GM23338 (cell line): ENCODE data around the gene JAZF1. TPM values are rescaled to one million over a fixed set of nuclear protein-coding genes. Genes with fewer than 3 reads are reported as not detected.

Source experiments
- ATAC-seq: fragments of 200-7000 bp; cut with Tn5 transposase; 3 replicates; pipeline ENCODE4 v1.9.1; 2020
- DNase-seq: peaks from one replicate; pipeline ENCODE4 v3.0.0-alpha.2; 2015; ENCODE audit warnings: low spot score
- H2AFZ ChIP-seq: fragments of 200-600 bp; sonication (generic); 2 replicates; pipeline ENCODE4 v1.8.0; 2016; ENCODE audit warnings: antibody characterized with exemption, mild to moderate bottlenecking, moderate library complexity
- H3F3A ChIP-seq: fragments of 200-600 bp; sonication (generic); replicated peaks from 2 replicates; pipeline ENCODE4 v1.8.0; 2017; ENCODE audit warnings: antibody characterized with exemption, mixed run types, low read depth
- H3K27ac ChIP-seq: fragments of 200-600 bp; sonication (generic); 2 replicates; pipeline ENCODE4 v1.6.1; 2016; ENCODE audit warnings: low read depth
- H3K27me3 ChIP-seq: fragments of 200-600 bp; sonication (generic); 2 replicates; pipeline ENCODE4 v1.8.0; 2016; ENCODE audit warnings: mild to moderate bottlenecking, mixed run types, moderate library complexity; ENCODE audit not compliant: insufficient read depth
- H3K36me3 ChIP-seq: fragments of 200-600 bp; sonication (generic); 2 replicates; pipeline ENCODE4 v1.8.0; 2016; ENCODE audit warnings: mild to moderate bottlenecking; ENCODE audit not compliant: insufficient read depth
- H3K4me1 ChIP-seq: fragments of 200-600 bp; sonication (generic); 2 replicates; pipeline ENCODE4 v1.8.0; 2016; ENCODE audit warnings: mild to moderate bottlenecking, moderate library complexity; ENCODE audit not compliant: insufficient read depth
- H3K4me2 ChIP-seq: fragments of 200-600 bp; sonication (generic); 2 replicates; pipeline ENCODE4 v1.7.1; 2017; ENCODE audit warnings: mixed run types
- H3K4me3 ChIP-seq: fragments of 200-600 bp; sonication (generic); 2 replicates; pipeline ENCODE4 v1.6.1; 2016; ENCODE audit warnings: mixed run types
- H3K79me2 ChIP-seq: fragments of 200-600 bp; sonication (generic); replicated peaks from 2 replicates; pipeline ENCODE4 v1.8.0; 2017; ENCODE audit warnings: mild to moderate bottlenecking; ENCODE audit not compliant: insufficient read depth
- H3K9me2 ChIP-seq: fragments of 200-600 bp; sonication (generic); 2 replicates; pipeline ENCODE4 v1.8.0; 2017; ENCODE audit not compliant: insufficient read depth
- H4K20me1 ChIP-seq: fragments of 200-600 bp; sonication (generic); replicated peaks from 2 replicates; pipeline ENCODE4 v1.8.0; 2017; ENCODE audit warnings: mild to moderate bottlenecking; ENCODE audit not compliant: insufficient read depth
- H3K27ac Mint-ChIP-seq: 2 replicates; pipeline ENCODE4 v1.8.0; 2020; ENCODE audit warnings: inconsistent platforms, mild to moderate bottlenecking, moderate library complexity, mixed read lengths
- H3K27me3 Mint-ChIP-seq: 3 replicates; pipeline ENCODE4 v1.8.0; 2022; ENCODE audit warnings: low read depth, mild to moderate bottlenecking, moderate library complexity, mixed read lengths, inconsistent platforms; ENCODE audit not compliant: insufficient read depth, poor library complexity
- H3K36me3 Mint-ChIP-seq: 3 replicates; pipeline ENCODE4 v1.8.0; 2021; ENCODE audit warnings: low read depth, mild to moderate bottlenecking, inconsistent platforms, moderate library complexity, mixed read lengths
- H3K4me1 Mint-ChIP-seq: 3 replicates; pipeline ENCODE4 v1.8.0; 2020; ENCODE audit warnings: mild to moderate bottlenecking, inconsistent platforms, mixed read lengths
- H3K4me3 Mint-ChIP-seq: 3 replicates; pipeline ENCODE4 v1.8.0; 2021; ENCODE audit warnings: moderate library complexity, mild to moderate bottlenecking, inconsistent platforms, mixed read lengths
- H3K9me3 Mint-ChIP-seq: 3 replicates; pipeline ENCODE4 v1.8.0; 2020; ENCODE audit warnings: moderate library complexity, mild to moderate bottlenecking, inconsistent platforms, mixed read lengths
- CREB1 ChIP-seq: fragments of 250-450 bp; sonication (Bioruptor Pico); IDR thresholded peaks from 2 replicates; pipeline ENCODE4 v1.5.0; 2020; ENCODE audit warnings: low read depth, mild to moderate bottlenecking, moderate library complexity
- CTCF ChIP-seq, 2 experiments: fragments of 200-600 bp in 1 of 2; sonication (generic) in 1 of 2; conservative IDR thresholded peaks; 2 replicates each; pipeline versions ENCODE4 v1.5.1 to v1.6.1; 2016 to 2017; ENCODE audit warnings: antibody characterized with exemption in 2 of 2, low read depth in 2 of 2, mild to moderate bottlenecking in 2 of 2, moderate library complexity in 1 of 2
- EZH2phosphoT487 ChIP-seq: fragments of 200-600 bp; sonication (generic); IDR thresholded peaks from one replicate; pipeline ENCODE4 v1.8.1; 2018; ENCODE audit warnings: antibody characterized with exemption; ENCODE audit not compliant: unreplicated experiment
- JUNB ChIP-seq: IDR thresholded peaks from one replicate; pipeline ENCODE4 v1.6.1; 2016; ENCODE audit warnings: antibody characterized with exemption; ENCODE audit not compliant: unreplicated experiment
- NANOG ChIP-seq: IDR thresholded peaks from 2 replicates; pipeline ENCODE4 v1.6.1; 2016; ENCODE audit warnings: antibody characterized with exemption, borderline replicate concordance
- REST ChIP-seq: IDR thresholded peaks from one replicate; pipeline ENCODE4 v1.6.1; 2018; ENCODE audit warnings: antibody characterized with exemption; ENCODE audit not compliant: unreplicated experiment
- ZNF331 ChIP-seq: fragments of 250-450 bp; sonication (Bioruptor Pico); IDR thresholded peaks from 2 replicates; pipeline ENCODE4 v1.5.0; 2020; ENCODE audit warnings: low read depth, mild to moderate bottlenecking, moderate library complexity
- polyA plus RNA-seq: library from polyadenylated mRNA; unstranded; fragments of >200 nt; fragmentation: Nextera tagmentation; extraction: Ambion mirVana; gene quantifications from 2 replicates; pipeline ENCODE4 v1.2.1, GENCODE V29; 2016
- total RNA-seq: library from RNA; depleted of rRNA; stranded (reverse); fragments of >200 nt; shearing (Covaris generic); gene quantifications from 2 replicates; pipeline ENCODE4 v1.2.3, GENCODE V29; 2014

The JAZF1 gene
- total and polyA plus RNA-seq, 2 experiments from 2014 or later: 12.2 to 22.2 TPM

- no peak for DNase-seq
- Histone ChIP-seq H3K79me2 (no peaks in the 10 kb centered on the region), H3F3A (no peaks in the 10 kb centered on the region), H3K4me2 (no peak overlapping the region), H4K20me1 (no peaks in the 10 kb centered on the region; the same call in none of the 2 replicates), H3K4me1 (no peaks in the 10 kb centered on the region), H3K4me3 (no peak overlapping the region), H3K9me2 (no peaks in the 10 kb centered on the region), H3K27ac (no peak overlapping the region), H3K27me3 (no peaks in the 10 kb centered on the region), H2AFZ (no peak overlapping the region), H3K36me3 (no peaks in the 10 kb centered on the region)
- Mint-ChIP-seq H3K27me3 (no peaks in the 10 kb centered on the region), H3K4me1 (no peaks in the 10 kb centered on the region; the same call in 2 of the 3 replicates), H3K27ac (no peak overlapping the region), H3K4me3 (no peak overlapping the region), H3K36me3 (no peaks in the 10 kb centered on the region), H3K9me3 (no peaks in the 10 kb centered on the region)
- no peak for ATAC-seq
- TF ChIP-seq CTCF (conservative IDR thresholded peaks at IDR 0.05; ENCODE audit: low read depth in 2 of 2) (no peak), CREB1 (CRISPR knock-in tag) (no peak), EZH2phosphoT487 (no peak), REST (no peak)
Measured at GRCh38 chr7:27962273-27962672, 218.3 kb downstream of the JAZF1 start.

GRCh38 chr7:27961255-27961654 is 219.3 kb downstream of the JAZF1 start:
- ATAC-seq: no peak
- Histone ChIP-seq H3K27me3 (no peaks in the 10 kb centered on the region), H3K27ac (no peak overlapping the region)
- TF ChIP-seq JUNB (no peak), REST (no peak), ZNF331 (CRISPR knock-in tag) (no peak), NANOG (no peak), CREB1 (CRISPR knock-in tag) (no peak)

More at GRCh38 chr7:27961255-27961654, 219.3 kb downstream of the JAZF1 start:
- Histone ChIP-seq H3K9me2 (no peaks in the 10 kb centered on the region), H3K79me2 (no peaks in the 10 kb centered on the region), H3K36me3 (no peaks in the 10 kb centered on the region), H3K4me2 (no peak overlapping the region), H3K4me3 (no peak overlapping the region), H4K20me1 (no peaks in the 10 kb centered on the region; the same call in none of the 2 replicates), H2AFZ (no peak overlapping the region), H3F3A (no peaks in the 10 kb centered on the region), H3K4me1 (no peaks in the 10 kb centered on the region)
- H3K27ac Mint-ChIP-seq: no peak overlapping the region
- no peak for DNase-seq
- no peaks in the 10 kb centered on the region for H3K9me3 Mint-ChIP-seq
- no peaks in the 10 kb centered on the region; the same call in 2 of the 3 replicates for H3K4me1 Mint-ChIP-seq
- no peaks in the 10 kb centered on the region for H3K27me3 Mint-ChIP-seq
- H3K4me3 Mint-ChIP-seq: no peak overlapping the region
- H3K36me3 Mint-ChIP-seq: no peaks in the 10 kb centered on the region
